Adipocyte (in vitro differentiated cells): ENCODE results near the gene FCHO1.

Source experiments
- DNase-seq: peaks from one replicate; pipeline ENCODE4 v3.0.0-alpha.2; 2015; ENCODE audit warnings: low read depth
- H3K27me3 ChIP-seq: replicated peaks from 2 replicates; pipeline ENCODE4 v1.7.0; 2013; ENCODE audit warnings: mild to moderate bottlenecking, low read length, moderate library complexity; ENCODE audit not compliant: control insufficient read depth, insufficient read depth
- H3K36me3 ChIP-seq: 2 replicates; pipeline ENCODE4 v1.7.0; 2013; ENCODE audit warnings: low read length, mild to moderate bottlenecking, moderate library complexity; ENCODE audit not compliant: control insufficient read depth, insufficient read depth, severe bottlenecking
- H3K4me1 ChIP-seq: 2 replicates; pipeline ENCODE4 v1.7.0; 2013; ENCODE audit warnings: mild to moderate bottlenecking, low read length, moderate library complexity; ENCODE audit not compliant: control insufficient read depth, insufficient read depth
- H3K4me3 ChIP-seq: 2 replicates; pipeline ENCODE4 v1.7.0; 2013; ENCODE audit warnings: mild to moderate bottlenecking, low read length, moderate library complexity
- H3K9ac ChIP-seq: 2 replicates; pipeline ENCODE4 v1.7.0; 2013; ENCODE audit warnings: mild to moderate bottlenecking, low read length, moderate library complexity
- H3K9me3 ChIP-seq: 2 replicates; pipeline ENCODE4 v1.7.0; 2013; ENCODE audit warnings: mild to moderate bottlenecking, low read length, moderate library complexity; ENCODE audit not compliant: control insufficient read depth

The FCHO1 gene

GRCh38 chr19:17835182-17836006, 84.1 kb downstream of the FCHO1 start:
- no peak for DNase-seq
- Histone ChIP-seq H3K4me3 (no peak overlapping the region), H3K9me3 (no peaks in the 10 kb centered on the region), H3K4me1 (peaks cover 4% of the 10 kb centered on the region), H3K9ac (no peak overlapping the region), H3K27me3 (peaks cover 2% of the 10 kb centered on the region), H3K36me3 (peaks cover 11% of the 10 kb centered on the region)

- Histone ChIP-seq H3K36me3 (peaks cover 11% of the 10 kb centered on the region), H3K9me3 (no peaks in the 10 kb centered on the region), H3K9ac (no peak overlapping the region), H3K27me3 (peaks cover 7% of the 10 kb centered on the region), H3K4me3 (no peak overlapping the region), H3K4me1 (peaks cover 5% of the 10 kb centered on the region)
- DNase-seq: no peak
Observed at GRCh38 chr19:17836530-17836929, 85.3 kb downstream of the FCHO1 start.

- peaks cover 7% of the 10 kb centered on the region for H3K27me3 ChIP-seq
Observed at GRCh38 chr19:17837972-17838371, 86.7 kb downstream of the FCHO1 start.

More at GRCh38 chr19:17837972-17838371, 86.7 kb downstream of the FCHO1 start:
- DNase-seq: no peak
- no peaks in the 10 kb centered on the region for H3K9me3 ChIP-seq
- peaks cover 10% of the 10 kb centered on the region for H3K4me1 ChIP-seq
- H3K4me3 ChIP-seq: no peak overlapping the region
- peaks cover 6% of the 10 kb centered on the region for H3K36me3 ChIP-seq
- H3K9ac ChIP-seq: no peak overlapping the region
